Ovary (tissue), 3 donors: ENCODE data around the gene NR1D1.

Experiments
- EP300 ChIP-seq: sonication (generic); formaldehyde crosslinking; IDR thresholded peaks from one replicate; pipeline ENCODE4 v1.6.1; 2017; ENCODE audit warnings: antibody characterized with exemption
- POLR2A ChIP-seq: fragments of 450-650 bp; IDR thresholded peaks from one replicate; pipeline ENCODE4 v1.6.1; 2017; ENCODE audit warnings: antibody characterized with exemption, mild to moderate bottlenecking, moderate library complexity
- TF ChIP-seq, protein P1 (sequence below), 3 donors: fragments of 450-650 bp in 2 of 3; fragments of 200-600 bp in 1 of 3; IDR thresholded peaks; one replicate each; pipeline versions ENCODE4 v1.5.1 to v1.8.0; 2016 to 2022; ENCODE audit warnings: antibody characterized with exemption in 3 of 3, mild to moderate bottlenecking in 1 of 3
- donor health status: DM: no; HTN: no; CAD: no.

DNA sequence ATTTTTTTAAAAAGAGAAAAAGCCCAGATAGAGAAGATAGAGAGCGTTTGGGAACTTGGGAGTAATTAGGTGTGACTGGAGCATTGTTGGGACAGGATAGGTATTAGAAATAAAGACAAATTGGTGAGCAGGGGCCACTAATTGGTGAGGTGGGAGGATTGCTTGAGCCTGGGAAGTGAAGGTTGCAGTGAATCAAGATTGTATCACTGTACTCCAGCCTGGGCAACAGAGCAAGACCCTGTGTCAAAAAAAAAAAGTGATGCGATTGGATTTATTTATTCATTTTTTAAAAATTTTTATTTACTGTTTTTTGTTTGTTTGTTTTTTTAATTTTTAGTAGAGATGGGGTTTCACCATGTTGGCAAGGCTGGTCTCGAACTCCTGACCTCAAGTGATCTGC, 45.1 kb upstream of the NR1D1 start:
- TF ChIP-seq, protein P1, sequence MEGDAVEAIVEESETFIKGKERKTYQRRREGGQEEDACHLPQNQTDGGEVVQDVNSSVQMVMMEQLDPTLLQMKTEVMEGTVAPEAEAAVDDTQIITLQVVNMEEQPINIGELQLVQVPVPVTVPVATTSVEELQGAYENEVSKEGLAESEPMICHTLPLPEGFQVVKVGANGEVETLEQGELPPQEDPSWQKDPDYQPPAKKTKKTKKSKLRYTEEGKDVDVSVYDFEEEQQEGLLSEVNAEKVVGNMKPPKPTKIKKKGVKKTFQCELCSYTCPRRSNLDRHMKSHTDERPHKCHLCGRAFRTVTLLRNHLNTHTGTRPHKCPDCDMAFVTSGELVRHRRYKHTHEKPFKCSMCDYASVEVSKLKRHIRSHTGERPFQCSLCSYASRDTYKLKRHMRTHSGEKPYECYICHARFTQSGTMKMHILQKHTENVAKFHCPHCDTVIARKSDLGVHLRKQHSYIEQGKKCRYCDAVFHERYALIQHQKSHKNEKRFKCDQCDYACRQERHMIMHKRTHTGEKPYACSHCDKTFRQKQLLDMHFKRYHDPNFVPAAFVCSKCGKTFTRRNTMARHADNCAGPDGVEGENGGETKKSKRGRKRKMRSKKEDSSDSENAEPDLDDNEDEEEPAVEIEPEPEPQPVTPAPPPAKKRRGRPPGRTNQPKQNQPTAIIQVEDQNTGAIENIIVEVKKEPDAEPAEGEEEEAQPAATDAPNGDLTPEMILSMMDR (IDR thresholded peaks at IDR 0.05): no peak
- TF ChIP-seq POLR2A (no peak), EP300 (no peak)
